B cell (primary cell): ENCODE data around the gene PTPRM.

Source experiments
- CTCF ChIP-seq: fragments of 200-600 bp; IDR thresholded peaks from one replicate; pipeline ENCODE4 v1.8.0; 2022; ENCODE audit warnings: antibody characterized with exemption, mild to moderate bottlenecking
- EZH2 ChIP-seq: IDR thresholded peaks from 2 replicates; pipeline ENCODE4 v1.6.1; 2012; ENCODE audit warnings: borderline replicate concordance, low read depth, mild to moderate bottlenecking, moderate library complexity, low read length; ENCODE audit not compliant: insufficient read depth, poor library complexity, severe bottlenecking

- TF ChIP-seq CTCF: no peak
- TF ChIP-seq EZH2: no peak
Measured at GRCh38 chr18:8051453-8051852, 484.3 kb downstream of the PTPRM start.
